Neural cell (in vitro differentiated cells): ENCODE measurements around the gene IGF2BP3. TPM values are rescaled to one million over a fixed set of nuclear protein-coding genes. Genes with fewer than 3 reads are reported as not detected.

Source experiments
- H2AFZ ChIP-seq: fragments of 200-600, 300-800 bp; sonication (generic), shearing (Covaris generic); 2 replicates; pipeline ENCODE4 v1.6.0; 2014; ENCODE audit warnings: low read depth, mild to moderate bottlenecking, antibody characterized with exemption, low read length, moderate library complexity
- H3F3A ChIP-seq: fragments of 200-600 bp; shearing (Covaris generic); 2 replicates; pipeline ENCODE4 v1.6.1; 2016; ENCODE audit warnings: mild to moderate bottlenecking, moderate library complexity, mixed read lengths, antibody characterized with exemption, low read length; ENCODE audit not compliant: insufficient read depth, poor library complexity, severe bottlenecking
- H3K27ac ChIP-seq: fragments of 200-600, 300-800 bp; sonication (generic), shearing (Covaris generic); 2 replicates; pipeline ENCODE4 v1.5.1; 2014; ENCODE audit warnings: mild to moderate bottlenecking, low read length, moderate library complexity
- H3K27me3 ChIP-seq: fragments of 300-800, 200-600 bp; sonication (generic), shearing (Covaris generic); 2 replicates; pipeline ENCODE4 v1.6.0; 2014; ENCODE audit warnings: mild to moderate bottlenecking, low read depth, low read length, moderate library complexity; ENCODE audit not compliant: insufficient read depth
- H3K36me3 ChIP-seq: fragments of 300-800, 200-600 bp; sonication (generic), shearing (Covaris generic); 2 replicates; pipeline ENCODE4 v1.5.1; 2014; ENCODE audit warnings: mild to moderate bottlenecking, antibody characterized with exemption, low read length, moderate library complexity; ENCODE audit not compliant: insufficient read depth
- H3K4me2 ChIP-seq: fragments of 300-800, 200-600 bp; sonication (generic), shearing (Covaris generic); 2 replicates; pipeline ENCODE4 v1.6.0; 2014; ENCODE audit warnings: mild to moderate bottlenecking, low read length
- H3K4me3 ChIP-seq: fragments of 300-800, 200-600 bp; sonication (generic), shearing (Covaris generic); 2 replicates; pipeline ENCODE4 v1.5.1; 2014; ENCODE audit warnings: mild to moderate bottlenecking, low read length, moderate library complexity
- H3K79me2 ChIP-seq: fragments of 200-600 bp; shearing (Covaris generic); replicated peaks from 2 replicates; pipeline ENCODE4 v1.6.0; 2014; ENCODE audit warnings: mild to moderate bottlenecking, low read length, moderate library complexity; ENCODE audit not compliant: insufficient read depth
- H3K9ac ChIP-seq: fragments of 300-800, 200-600 bp; sonication (generic), shearing (Covaris generic); 2 replicates; pipeline ENCODE4 v1.6.1; 2016; ENCODE audit warnings: mild to moderate bottlenecking, low read length, mixed read lengths
- H3K9me2 ChIP-seq: fragments of 200-600 bp; shearing (Covaris generic); 2 replicates; pipeline ENCODE4 v1.6.1; 2016; ENCODE audit warnings: mild to moderate bottlenecking, low read length, mixed read lengths; ENCODE audit not compliant: insufficient read depth
- H3K9me3 ChIP-seq: fragments of 200-600, 300-800 bp; sonication (generic), shearing (Covaris generic); 2 replicates; pipeline ENCODE4 v1.6.1; 2016; ENCODE audit warnings: mild to moderate bottlenecking, mixed run types, low read length, moderate library complexity, mixed read lengths
- H4K20me1 ChIP-seq: fragments of 200-600 bp; shearing (Covaris generic); 2 replicates; pipeline ENCODE4 v1.6.1; 2016; ENCODE audit warnings: mild to moderate bottlenecking, mixed run types; ENCODE audit not compliant: insufficient read depth
- EP300 ChIP-seq: fragments of 450-650 bp; conservative IDR thresholded peaks from 2 replicates; pipeline ENCODE4 v1.6.1; 2014; ENCODE audit warnings: antibody characterized with exemption, mild to moderate bottlenecking, moderate library complexity; ENCODE audit not compliant: poor library complexity, severe bottlenecking
- EZH2 ChIP-seq: fragments of 200-600, 300-800 bp; shearing (Covaris generic), sonication (generic); IDR thresholded peaks from 2 replicates; pipeline ENCODE4 v1.6.1; 2014; ENCODE audit warnings: antibody characterized with exemption, low read length, borderline replicate concordance, mild to moderate bottlenecking; ENCODE audit not compliant: insufficient read depth, poor library complexity, severe bottlenecking
- MXI1 ChIP-seq: fragments of 450-650 bp; conservative IDR thresholded peaks from 2 replicates; pipeline ENCODE4 v1.6.1; 2014; ENCODE audit warnings: antibody characterized with exemption, mild to moderate bottlenecking; ENCODE audit not compliant: poor library complexity, severe bottlenecking
- POLR2AphosphoS5 ChIP-seq: IDR thresholded peaks from 2 replicates; pipeline ENCODE4 v1.6.1; 2012
- RAD21 ChIP-seq: fragments of 450-650 bp; conservative IDR thresholded peaks from 2 replicates; pipeline ENCODE4 v1.6.1; 2014; ENCODE audit warnings: antibody characterized with exemption, mild to moderate bottlenecking, moderate library complexity
- SMC3 ChIP-seq: fragments of 450-650 bp; conservative IDR thresholded peaks from 2 replicates; pipeline ENCODE4 v1.6.1; 2014; ENCODE audit warnings: antibody characterized with exemption, mild to moderate bottlenecking, moderate library complexity; ENCODE audit not compliant: poor library complexity
- polyA plus RNA-seq: library from polyadenylated mRNA; depleted of rRNA; stranded (reverse); fragments of >200 nt; gene quantifications from 2 replicates; pipeline ENCODE4 v1.2.3, GENCODE V29; 2014
- TF ChIP-seq, protein P1 (sequence below): fragments of 450-650 bp; IDR thresholded peaks from 2 replicates; pipeline ENCODE4 v1.5.1; 2014; ENCODE audit warnings: antibody characterized with exemption, mild to moderate bottlenecking, moderate library complexity; ENCODE audit not compliant: poor library complexity, severe bottlenecking
- TF ChIP-seq, protein P2 (sequence below): IDR thresholded peaks from 2 replicates; pipeline ENCODE4 v1.6.1; 2012; ENCODE audit warnings: borderline replicate concordance

Gene IGF2BP3
- polyA plus RNA-seq, 1 donor from 2014 or later: 29.6 TPM

DNA sequence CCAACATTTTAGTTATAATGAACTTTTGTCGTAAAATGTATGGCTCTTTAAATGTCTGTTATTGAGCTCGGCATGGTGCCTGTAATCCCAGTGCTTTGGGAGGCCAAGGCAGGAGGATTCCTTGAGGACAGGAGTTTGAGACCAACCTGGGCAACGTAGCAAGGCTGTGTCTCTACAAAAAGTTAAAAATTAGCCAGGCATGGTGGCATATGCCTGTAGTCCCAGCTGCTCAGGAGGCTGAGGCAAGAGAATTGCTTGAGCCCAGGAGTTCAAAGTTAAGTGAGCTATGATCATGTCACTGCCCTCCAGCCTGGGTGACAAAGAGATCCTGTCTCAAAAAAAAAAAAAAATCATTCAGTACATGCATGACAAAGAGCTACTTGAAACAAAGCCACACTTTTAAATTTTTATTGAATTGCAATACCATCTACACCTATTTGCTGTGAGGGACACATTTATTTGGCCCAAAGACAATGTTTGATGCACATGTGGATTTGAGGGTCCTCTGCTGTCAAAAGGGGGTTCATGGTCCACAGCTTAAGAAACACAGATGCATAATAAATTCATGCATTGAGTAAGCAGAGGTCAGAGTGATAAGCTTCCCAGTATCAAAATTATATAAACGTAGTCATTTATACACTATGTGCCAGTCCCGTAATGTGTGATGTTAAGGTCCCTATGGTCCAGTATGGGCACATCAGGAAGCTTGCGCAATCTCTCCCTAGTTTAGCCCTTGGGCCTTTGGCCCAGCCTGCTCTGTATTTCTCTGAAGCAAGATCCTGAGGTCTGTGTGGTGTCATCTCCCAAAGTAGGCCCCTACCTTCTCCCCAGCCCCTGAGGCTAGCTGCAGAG is 175.5 kb downstream of the IGF2BP3 start:
- Histone ChIP-seq H3K27ac (no peak overlapping the region), H3F3A (no peaks in the 10 kb centered on the region), H3K9ac (no peak overlapping the region), H3K4me2 (no peak overlapping the region), H3K9me3 (no peaks in the 10 kb centered on the region), H3K4me3 (no peak overlapping the region), H3K9me2 (no peaks in the 10 kb centered on the region), H4K20me1 (no peaks in the 10 kb centered on the region), H2AFZ (no peak overlapping the region), H3K36me3 (no peaks in the 10 kb centered on the region), H3K27me3 (no peaks in the 10 kb centered on the region), H3K79me2 (peaks cover 5% of the 10 kb centered on the region)
- TF ChIP-seq, protein P1, sequence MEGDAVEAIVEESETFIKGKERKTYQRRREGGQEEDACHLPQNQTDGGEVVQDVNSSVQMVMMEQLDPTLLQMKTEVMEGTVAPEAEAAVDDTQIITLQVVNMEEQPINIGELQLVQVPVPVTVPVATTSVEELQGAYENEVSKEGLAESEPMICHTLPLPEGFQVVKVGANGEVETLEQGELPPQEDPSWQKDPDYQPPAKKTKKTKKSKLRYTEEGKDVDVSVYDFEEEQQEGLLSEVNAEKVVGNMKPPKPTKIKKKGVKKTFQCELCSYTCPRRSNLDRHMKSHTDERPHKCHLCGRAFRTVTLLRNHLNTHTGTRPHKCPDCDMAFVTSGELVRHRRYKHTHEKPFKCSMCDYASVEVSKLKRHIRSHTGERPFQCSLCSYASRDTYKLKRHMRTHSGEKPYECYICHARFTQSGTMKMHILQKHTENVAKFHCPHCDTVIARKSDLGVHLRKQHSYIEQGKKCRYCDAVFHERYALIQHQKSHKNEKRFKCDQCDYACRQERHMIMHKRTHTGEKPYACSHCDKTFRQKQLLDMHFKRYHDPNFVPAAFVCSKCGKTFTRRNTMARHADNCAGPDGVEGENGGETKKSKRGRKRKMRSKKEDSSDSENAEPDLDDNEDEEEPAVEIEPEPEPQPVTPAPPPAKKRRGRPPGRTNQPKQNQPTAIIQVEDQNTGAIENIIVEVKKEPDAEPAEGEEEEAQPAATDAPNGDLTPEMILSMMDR: no peak
- TF ChIP-seq EZH2: no peak

DNA sequence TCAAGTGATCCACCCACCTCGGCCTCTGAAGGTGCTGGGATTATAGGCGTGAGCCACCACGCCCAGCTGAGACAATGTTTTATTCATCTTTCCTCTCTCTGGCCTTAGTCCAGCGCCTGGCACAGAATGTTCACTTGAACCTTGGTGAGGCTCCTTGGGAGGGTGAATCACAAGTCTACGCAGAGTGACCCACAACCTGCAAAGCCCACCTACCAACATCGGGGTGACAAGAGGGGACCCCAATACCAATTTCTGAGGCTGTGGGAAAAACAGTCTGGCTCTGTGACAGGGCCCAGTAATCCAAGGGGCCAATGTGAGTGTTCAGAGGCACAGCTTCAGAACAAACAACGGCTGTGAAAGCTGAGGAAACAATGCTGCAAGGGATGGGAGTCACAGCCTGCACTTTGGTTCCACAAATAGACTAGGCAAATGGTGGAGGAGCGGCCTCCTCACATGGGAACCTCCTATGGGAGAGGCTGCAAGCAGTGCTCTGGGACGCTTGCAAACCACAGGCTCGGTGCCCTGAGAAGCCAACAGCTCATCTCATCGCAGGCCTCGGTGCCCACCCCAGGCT is 176.7 kb downstream of the IGF2BP3 start:
- Histone ChIP-seq H3K9me2 (no peaks in the 10 kb centered on the region), H3K79me2 (no peaks in the 10 kb centered on the region), H3K4me3 (no peak overlapping the region), H3F3A (no peaks in the 10 kb centered on the region), H4K20me1 (no peaks in the 10 kb centered on the region), H3K9me3 (no peaks in the 10 kb centered on the region), H3K27me3 (no peaks in the 10 kb centered on the region), H3K4me2 (no peak overlapping the region), H3K36me3 (no peaks in the 10 kb centered on the region), H3K9ac (no peak overlapping the region), H3K27ac (no peak overlapping the region), H2AFZ (no peak overlapping the region)
- TF ChIP-seq EZH2: no peak
- no peak for TF ChIP-seq POLR2AphosphoS5
- TF ChIP-seq, protein P2, sequence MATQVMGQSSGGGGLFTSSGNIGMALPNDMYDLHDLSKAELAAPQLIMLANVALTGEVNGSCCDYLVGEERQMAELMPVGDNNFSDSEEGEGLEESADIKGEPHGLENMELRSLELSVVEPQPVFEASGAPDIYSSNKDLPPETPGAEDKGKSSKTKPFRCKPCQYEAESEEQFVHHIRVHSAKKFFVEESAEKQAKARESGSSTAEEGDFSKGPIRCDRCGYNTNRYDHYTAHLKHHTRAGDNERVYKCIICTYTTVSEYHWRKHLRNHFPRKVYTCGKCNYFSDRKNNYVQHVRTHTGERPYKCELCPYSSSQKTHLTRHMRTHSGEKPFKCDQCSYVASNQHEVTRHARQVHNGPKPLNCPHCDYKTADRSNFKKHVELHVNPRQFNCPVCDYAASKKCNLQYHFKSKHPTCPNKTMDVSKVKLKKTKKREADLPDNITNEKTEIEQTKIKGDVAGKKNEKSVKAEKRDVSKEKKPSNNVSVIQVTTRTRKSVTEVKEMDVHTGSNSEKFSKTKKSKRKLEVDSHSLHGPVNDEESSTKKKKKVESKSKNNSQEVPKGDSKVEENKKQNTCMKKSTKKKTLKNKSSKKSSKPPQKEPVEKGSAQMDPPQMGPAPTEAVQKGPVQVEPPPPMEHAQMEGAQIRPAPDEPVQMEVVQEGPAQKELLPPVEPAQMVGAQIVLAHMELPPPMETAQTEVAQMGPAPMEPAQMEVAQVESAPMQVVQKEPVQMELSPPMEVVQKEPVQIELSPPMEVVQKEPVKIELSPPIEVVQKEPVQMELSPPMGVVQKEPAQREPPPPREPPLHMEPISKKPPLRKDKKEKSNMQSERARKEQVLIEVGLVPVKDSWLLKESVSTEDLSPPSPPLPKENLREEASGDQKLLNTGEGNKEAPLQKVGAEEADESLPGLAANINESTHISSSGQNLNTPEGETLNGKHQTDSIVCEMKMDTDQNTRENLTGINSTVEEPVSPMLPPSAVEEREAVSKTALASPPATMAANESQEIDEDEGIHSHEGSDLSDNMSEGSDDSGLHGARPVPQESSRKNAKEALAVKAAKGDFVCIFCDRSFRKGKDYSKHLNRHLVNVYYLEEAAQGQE: no peak
- TF ChIP-seq MXI1: no peak
- TF ChIP-seq RAD21: no peak
- no peak for TF ChIP-seq EP300
- TF ChIP-seq SMC3: no peak
- TF ChIP-seq, protein P1: no peak
